ENCODE results near the gene MARF1. TPM values are rescaled to one million over a fixed set of nuclear protein-coding genes. Genes with fewer than 3 reads are reported as not detected.
"Not testable (repeated sequence)": the region's sequence is repeated elsewhere in the genome, so short reads cannot be mapped to it uniquely, and the experiment has no call there.

The MARF1 gene
- total RNA-seq, 1 donor from 2014 or later = 46.0 TPM

GRCh38 chr16:15611610-15612009 is 31.3 kb downstream of the MARF1 start:
- intact Hi-C loops (cut with micrococcal nuclease) = no loop called here
- Histone ChIP-seq H3K9me3 (replicated peaks) (no peaks in the 10 kb centered on the region), H3K27me3 (ENCODE audit: low read depth) (no peaks in the 10 kb centered on the region), H3K4me1 (peaks cover 17% of the 10 kb centered on the region), H3K36me3 (peaks cover 98% of the 10 kb centered on the region), H3K27ac (replicated peaks) (no peak overlapping the region), H3K4me3 (no peak overlapping the region)
- no peak for DNase-seq
- no peak for TF ChIP-seq CTCF (IDR thresholded peaks at IDR 0.05; ENCODE audit: borderline replicate concordance)

DNA sequence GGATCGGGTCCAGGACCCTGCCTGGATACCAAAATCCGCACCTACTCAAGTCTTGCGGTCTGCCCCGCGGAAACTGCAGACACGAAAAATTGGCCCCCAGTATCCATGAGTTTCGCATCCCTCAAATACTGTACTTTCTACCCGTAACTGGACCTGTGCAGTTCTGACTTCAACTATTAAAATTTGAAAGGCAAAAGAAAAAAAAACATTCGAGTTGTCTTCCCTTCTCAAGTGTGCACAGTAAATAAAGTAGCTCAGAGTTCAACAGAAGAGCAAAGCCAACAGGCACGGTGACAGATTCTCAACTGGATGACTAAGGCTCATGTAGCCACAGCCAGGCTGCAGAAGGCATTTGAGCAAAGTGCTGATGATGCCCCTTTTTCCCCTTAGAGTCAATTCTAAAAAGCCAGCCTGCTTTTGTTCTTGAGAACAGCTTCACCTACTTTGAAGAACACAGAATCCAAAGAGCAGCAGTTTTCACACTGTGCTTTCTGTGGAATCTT is 32.5 kb downstream of the MARF1 start:
- intact Hi-C loops (cut with micrococcal nuclease) = no loop called here

GRCh38 chr16:15609286-15609649 is 33.7 kb downstream of the MARF1 start:
- Histone ChIP-seq H3K4me1 (peaks cover 29% of the 10 kb centered on the region), H3K9me3 (replicated peaks) (no peaks in the 10 kb centered on the region), H3K27me3 (ENCODE audit: low read depth) (no peaks in the 10 kb centered on the region), H3K4me3 (no peak overlapping the region), H3K27ac (replicated peaks) (peak overlapping the region; percentile 85), H3K36me3 (peaks cover 91% of the 10 kb centered on the region)
- intact Hi-C loops (cut with micrococcal nuclease) = no loop called here
- no peak for TF ChIP-seq CTCF (IDR thresholded peaks at IDR 0.05; ENCODE audit: borderline replicate concordance)
- DNase-seq = no peak

More for the DNA sequence above, 32.5 kb downstream of the MARF1 start:
- H3K27ac ChIP-seq (replicated peaks) = no peak overlapping the region
- TF ChIP-seq CTCF (IDR thresholded peaks at IDR 0.05; ENCODE audit: borderline replicate concordance) = no peak
- H3K36me3 ChIP-seq = peaks cover 93% of the 10 kb centered on the region
- H3K4me3 ChIP-seq = no peak overlapping the region
- no peaks in the 10 kb centered on the region for H3K9me3 ChIP-seq (replicated peaks)
- no peaks in the 10 kb centered on the region for H3K27me3 ChIP-seq (ENCODE audit: low read depth)
- no peak for DNase-seq
- H3K4me1 ChIP-seq = peaks cover 18% of the 10 kb centered on the region

DNA sequence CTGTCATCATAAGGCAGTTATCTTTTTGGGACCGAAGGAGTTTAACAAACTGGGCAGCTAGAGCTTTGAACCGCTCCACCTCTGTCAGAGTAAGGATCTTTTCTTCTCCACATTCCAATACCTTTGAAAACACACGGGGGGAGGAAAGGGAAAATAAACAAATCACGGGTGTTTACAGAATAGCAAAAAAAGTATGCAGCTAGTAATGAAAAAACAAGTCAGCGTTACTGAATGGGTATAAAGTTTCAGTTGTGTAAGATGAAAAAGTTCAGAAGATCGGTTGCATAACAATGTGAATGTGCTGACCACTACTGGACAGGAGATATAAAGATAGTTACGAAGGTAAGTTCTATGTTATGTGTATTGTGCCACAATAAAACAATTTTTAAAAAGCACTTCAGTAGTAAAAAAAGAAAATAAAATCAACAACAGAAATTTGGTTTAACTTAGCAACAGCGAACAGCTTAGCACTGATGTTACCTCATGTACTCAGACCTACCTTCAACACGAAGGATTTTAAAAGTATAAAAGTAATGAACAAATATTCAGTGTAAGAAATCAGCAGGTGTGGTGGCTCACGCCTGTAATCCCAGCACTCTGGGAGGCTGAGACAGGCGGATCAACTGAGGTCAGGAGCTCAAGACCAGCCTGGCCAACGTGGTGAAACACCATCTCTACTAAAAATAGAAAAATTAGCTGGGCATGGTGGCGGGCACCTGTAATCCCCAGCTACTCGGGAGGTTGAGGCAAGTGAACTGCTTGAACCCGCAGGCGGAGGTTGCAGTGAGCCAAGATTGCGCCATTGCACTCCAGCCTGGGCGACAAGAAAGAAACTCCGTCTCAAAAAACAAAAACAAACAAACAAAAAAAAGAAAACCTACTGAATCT is 34.3 kb downstream of the MARF1 start:
- no peaks in the 10 kb centered on the region for H3K9me3 ChIP-seq (replicated peaks)
- H3K27me3 ChIP-seq (ENCODE audit: low read depth) = no peaks in the 10 kb centered on the region
- DNase-seq = no peak
- intact Hi-C loops (cut with micrococcal nuclease) = no loop called here
- H3K4me1 ChIP-seq = peaks cover 29% of the 10 kb centered on the region
- no peak for TF ChIP-seq CTCF (IDR thresholded peaks at IDR 0.05; ENCODE audit: borderline replicate concordance)
- peak overlapping the region; percentile 85 for H3K27ac ChIP-seq (replicated peaks)
- no peak overlapping the region for H3K4me3 ChIP-seq
- H3K36me3 ChIP-seq = peaks cover 91% of the 10 kb centered on the region

GRCh38 chr16:15607700-15608396 is 35.1 kb downstream of the MARF1 start:
- Histone ChIP-seq H3K4me1 (peaks cover 29% of the 10 kb centered on the region), H3K27me3 (ENCODE audit: low read depth) (no peaks in the 10 kb centered on the region), H3K27ac (replicated peaks) (peak overlapping the region; percentile 85), H3K9me3 (replicated peaks) (no peaks in the 10 kb centered on the region), H3K36me3 (peaks cover 91% of the 10 kb centered on the region), H3K4me3 (no peak overlapping the region)
- intact Hi-C loops (cut with micrococcal nuclease) = no loop called here
- peak; percentile 66 for DNase-seq
- no peak for TF ChIP-seq CTCF (IDR thresholded peaks at IDR 0.05; ENCODE audit: borderline replicate concordance)

DNA sequence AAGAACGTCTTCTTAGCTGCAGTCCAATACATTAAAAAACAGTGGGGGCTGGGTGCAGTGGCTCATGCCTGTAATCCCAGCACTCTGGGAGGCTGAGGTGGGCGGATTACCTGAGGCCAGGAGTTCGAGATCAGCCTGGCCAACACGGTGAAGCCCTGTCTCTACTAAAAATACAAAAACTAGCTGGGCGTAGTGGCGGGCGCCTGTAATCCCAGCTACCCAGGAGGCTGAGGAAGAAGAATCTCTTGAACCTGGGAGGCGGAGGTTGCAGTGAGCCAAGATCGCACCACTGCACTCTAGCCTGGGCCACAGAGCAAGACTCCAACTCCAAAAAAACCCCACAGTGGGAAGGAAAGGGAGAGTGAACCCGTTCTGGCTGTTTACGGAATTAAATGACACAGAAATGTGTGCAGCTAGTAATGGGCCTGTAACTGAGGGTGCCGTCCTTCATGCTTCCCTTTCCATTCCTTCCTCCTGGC is 35.7 kb downstream of the MARF1 start:
- Histone ChIP-seq H3K4me1 (peaks cover 29% of the 10 kb centered on the region), H3K36me3 (peaks cover 91% of the 10 kb centered on the region), H3K27ac (replicated peaks) (peak overlapping the region; percentile 85)
- H3K27me3 ChIP-seq (ENCODE audit: low read depth); H3K4me3 ChIP-seq; intact Hi-C loops (cut with micrococcal nuclease); DNase-seq; H3K9me3 ChIP-seq (replicated peaks): not testable (repeated sequence)

Measured in left ventricle myocardium inferior (tissue), 1 donor.